Forelimb muscle (tissue), 1 donor: Measurements from ENCODE around the gene CAPN15. TPM values are rescaled to one million over a fixed set of nuclear protein-coding genes. Genes with fewer than 3 reads are reported as not detected.
"Not testable (repeated sequence)": the region's sequence is repeated elsewhere in the genome, so short reads cannot be mapped to it uniquely, and the experiment has no call there.

Experiments used
- DNase-seq: peaks from one replicate; pipeline ENCODE4 v3.0.0-alpha.2; 2013; ENCODE audit warnings: low read depth
- polyA plus RNA-seq: library from polyadenylated mRNA; unstranded; fragments of 120-200 nt; gene quantifications from one replicate; pipeline ENCODE4 v1.2.1, GENCODE V29; 2013; ENCODE audit not compliant: insufficient read length

The CAPN15 gene
- polyA plus RNA-seq, 1 donor: 24.6 TPM

DNA sequence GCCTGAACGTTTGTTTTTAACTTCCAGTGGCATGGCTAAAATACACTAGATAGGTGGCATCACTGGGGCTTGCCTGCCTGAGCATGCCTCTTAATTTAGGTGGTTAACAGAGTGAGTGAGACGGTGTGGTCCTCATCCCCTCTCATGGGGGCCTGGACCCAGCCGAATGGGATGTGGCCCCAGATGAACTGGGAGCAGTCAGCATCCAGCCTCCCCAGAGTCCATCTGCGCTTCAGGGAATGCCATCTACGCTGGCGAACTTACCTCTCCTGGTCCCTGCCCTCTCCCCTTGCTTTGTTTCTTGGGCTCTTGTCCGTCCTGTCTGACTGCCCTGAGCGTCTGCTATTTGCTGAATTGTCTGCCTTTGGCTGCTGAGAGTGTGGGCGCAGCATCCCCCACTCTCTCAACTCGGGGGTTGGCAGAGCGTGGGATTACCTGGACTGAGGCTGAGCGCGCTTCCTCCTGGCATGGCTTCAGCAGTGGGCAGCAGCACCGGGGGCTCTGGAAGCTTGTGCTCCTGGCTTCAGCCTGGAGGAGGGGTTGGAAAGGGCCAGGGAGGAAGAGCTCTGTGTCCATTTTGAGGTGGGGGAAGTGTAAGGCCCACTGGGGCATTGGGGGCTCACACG lies 64.5 kb downstream of the CAPN15 start:
- no peak for DNase-seq

DNA sequence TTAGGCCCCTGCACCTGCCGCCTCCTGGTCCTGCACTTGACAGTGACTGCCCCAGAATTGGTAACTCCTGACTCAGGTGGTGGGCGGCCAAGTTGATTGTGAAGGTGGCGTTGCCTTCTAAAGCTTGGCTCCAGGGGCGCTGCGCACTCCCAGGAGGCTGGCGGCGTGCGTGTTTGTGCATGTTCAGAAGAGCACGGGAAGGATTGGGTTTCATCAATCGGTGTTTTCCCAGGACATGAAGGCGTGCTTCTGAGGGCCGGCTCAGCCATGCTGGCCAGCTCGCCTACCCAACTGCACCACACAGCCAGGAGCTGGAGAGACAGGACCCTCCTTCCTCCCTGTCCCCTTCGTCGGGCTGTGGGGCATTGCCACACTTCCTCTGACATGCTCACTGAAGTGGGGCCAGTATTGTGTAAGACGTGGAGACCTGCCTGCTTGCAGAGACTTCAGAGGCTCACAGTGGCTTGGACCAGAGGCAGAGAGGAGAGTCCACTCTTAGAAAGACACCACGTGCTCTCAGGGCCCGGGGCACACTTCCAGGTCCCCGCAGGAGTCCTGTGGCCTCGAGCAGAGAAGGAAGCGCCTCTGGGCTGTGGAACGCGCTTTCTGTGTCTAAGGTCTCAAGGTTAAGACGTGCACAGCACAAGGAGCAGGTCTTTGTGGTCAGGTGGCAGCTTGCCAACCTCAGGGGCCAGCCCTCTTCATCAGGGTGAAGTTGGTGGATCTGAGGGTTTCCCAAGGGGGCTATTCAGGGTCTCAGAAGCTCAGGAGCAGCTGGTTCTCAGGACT lies 65.2 kb downstream of the CAPN15 start:
- DNase-seq: no peak

DNA sequence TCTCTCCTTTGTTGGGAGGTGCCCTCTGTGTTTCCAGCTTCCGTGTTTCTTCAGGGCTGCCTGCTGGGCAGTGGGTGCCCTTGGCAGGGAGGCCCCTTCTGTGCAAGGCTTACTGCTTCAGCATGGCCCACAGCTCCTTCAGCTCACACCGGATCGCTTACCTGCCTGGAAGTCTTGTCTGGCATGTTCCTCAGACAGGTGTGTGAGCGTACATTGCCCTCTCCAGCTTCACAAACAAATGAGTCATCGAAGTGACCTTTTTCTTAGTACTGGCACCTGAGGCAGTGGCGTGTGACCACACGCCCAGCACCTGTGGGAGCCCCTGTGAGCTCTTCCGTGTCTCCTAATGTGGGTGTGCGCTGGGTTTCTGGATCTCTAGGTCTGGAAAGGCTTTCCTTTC lies 65.9 kb downstream of the CAPN15 start:
- no peak for DNase-seq

DNA sequence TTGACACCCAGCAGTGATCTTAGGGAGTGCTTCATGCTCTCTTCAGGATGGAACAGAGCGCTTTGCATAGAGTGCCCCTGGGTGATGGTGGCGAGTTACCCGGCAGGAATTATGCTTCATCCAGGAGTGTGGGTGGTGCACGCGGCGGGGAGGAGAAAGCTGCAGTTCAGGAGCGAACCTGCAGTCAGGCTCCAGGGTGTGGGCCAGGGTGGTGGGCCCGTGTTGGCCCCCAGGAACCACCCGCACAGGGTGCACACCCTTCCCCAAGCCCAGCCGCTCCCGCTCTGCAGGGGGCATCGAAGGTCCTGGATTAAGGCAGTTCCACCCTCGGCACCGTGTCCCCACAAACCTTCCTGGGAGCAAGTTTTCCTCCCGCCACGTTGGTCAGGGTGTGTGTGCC lies 66.3 kb downstream of the CAPN15 start:
- no peak for DNase-seq

DNA sequence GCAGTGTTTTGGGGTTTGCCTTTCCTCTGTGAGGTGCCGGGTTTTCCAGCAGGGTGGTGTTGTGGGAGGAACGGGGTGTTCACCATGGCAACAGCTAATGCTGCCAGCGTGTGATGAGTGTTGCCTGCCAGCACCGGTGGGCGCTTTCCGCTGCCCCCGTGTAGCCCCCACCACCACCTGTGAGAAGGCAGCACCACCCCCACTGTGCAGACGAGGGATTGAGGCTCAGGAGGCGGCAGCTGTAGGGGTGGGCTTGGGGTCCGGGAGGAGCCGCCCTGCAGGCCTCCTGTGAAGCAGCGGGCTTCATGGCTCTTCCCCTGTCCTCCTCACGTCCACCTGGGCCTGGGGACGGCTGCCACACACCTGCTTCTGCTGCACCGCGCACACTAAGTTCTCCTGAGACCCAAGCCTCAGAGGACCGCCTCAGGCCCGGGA lies 67.6 kb downstream of the CAPN15 start:
- no peak for DNase-seq

DNA sequence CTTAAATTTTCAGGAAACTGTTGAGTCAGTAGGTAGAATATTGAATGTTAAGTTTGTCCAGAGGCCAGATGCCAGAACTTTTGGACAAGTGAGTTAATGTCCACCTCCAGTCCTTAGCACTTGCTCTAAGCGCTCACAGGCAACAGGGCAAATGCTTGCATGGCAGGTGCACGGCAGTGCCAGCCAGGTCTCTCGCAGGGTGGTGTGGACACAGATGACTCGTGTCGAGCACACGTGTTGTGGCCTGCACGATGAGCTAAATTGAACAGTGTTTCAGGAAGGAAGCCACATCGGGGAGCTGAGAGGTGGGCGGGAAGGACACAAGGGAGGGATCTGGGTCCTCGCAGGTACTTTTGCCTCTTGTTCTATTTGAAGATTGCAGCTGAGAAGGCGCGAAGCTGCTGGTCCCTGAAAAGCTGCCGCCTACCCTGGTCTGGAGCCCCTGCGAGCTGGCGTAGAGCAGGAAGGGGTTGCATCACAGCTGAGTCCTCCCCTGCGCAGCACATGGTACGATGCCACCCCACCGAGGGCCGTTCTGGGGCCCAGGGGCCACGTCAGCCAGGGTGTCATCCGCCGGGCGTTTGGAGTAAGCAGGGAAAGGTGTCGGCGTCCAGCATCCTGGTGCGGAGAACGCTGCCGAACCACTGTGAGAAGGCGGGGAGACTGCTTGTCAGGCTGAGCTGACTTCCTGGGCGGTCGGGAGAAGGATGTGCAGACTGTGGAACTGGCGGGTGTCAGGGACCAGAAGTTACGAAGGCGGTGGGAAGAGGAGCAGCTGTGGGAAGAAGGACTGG lies 68.6 kb downstream of the CAPN15 start:
- DNase-seq: no peak

DNA sequence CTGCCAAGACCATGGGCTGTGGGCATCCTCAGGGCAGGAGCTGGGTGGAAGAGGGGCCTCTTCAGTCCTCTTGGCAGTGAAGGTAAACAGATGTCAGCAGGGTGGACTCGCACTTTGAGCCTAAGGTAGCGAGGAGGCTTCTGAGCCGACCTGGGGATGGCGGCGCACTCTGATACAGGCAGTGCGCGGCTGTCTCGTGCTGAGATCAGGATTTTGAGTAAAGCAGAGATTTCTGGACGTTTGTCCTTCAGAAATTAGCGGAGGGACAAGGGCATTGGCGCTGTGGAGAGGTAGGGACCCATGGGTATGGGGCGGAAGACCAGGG lies 69.2 kb downstream of the CAPN15 start:
- DNase-seq: no peak

DNA sequence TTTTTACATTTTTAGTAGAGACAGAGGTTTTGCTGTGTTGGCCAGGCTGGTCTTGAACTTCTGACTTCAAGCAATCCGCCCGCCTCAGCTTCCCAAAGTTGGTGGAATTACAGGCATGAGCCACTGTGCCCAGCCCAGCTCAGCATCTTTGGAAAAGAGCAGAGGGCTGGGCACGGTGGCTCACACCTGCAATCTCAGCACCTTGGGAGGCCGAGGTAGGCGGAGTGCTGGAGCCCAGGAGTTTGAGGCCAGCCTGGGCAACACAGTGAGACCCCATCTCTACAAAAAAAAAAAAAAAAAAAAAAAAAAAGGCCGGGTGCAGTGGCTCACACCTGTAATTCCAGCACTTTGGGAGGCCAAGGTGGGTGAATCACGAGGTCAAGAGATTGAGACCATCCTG lies 70.1 kb downstream of the CAPN15 start:
- not testable (repeated sequence) for DNase-seq

DNA sequence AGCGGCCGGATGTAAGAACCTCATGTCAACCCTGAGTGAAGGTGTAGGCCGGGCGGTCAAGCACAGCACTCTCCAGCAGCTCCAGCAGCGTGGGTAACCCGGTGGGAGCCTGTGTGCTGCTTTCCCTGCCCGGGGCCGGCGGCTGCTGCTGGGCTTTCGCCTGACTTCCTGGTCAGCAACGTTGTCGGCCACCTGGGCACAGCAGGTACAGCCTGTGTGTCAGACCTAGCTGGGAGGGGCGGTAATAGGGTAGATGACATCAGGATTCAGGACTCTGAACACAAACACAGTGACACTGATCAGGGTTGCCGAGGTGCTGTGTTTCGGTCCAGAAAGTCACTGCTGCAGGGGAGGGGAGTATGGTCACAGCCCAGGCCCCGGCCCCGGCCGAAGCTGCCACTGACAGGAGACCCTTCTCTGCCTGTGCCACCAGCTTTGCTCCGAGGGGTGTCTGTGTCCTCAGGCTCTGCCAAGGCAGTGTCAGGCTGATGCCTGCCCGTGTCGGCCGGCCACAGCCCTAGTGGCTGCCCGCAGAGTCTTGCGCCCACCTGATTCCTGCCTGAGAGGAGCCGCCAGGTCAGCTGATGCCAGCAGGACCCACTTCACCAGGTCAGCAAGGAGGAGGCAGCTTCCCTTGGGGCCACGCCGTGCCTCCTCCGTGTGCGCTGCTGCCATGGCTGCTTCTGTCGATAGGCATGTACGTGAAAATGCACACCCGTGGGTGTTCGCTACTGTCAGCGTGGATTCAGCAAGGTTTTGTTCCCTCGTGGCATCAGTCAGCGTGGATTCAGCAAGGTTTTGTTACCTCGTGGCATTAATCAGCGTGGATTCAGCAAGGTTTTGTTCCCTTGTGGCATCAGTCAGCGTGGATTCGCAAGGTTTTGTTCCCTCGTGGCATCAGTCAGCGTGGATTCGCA lies 71.6 kb downstream of the CAPN15 start:
- DNase-seq: no peak

DNA sequence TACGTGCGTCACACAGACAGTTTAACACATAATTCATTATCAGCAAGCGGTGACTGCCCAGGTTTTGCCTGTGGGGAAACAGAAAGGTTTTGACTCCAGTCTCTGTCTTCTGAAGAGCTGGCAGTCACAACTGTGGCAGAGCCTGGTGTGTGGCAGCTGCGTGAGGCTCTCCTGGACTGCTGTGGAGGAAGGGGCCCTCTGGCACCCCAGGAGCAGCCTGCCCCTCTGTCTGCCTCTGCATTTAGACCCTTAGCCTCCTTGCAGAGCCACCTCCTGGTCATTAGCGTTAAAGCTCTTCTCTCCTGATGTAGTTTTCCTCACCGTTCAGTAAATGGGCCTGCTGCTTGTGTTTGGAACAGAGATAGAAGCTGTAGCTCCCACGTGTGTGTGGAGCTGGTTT lies 73.3 kb downstream of the CAPN15 start:
- DNase-seq: no peak

DNA sequence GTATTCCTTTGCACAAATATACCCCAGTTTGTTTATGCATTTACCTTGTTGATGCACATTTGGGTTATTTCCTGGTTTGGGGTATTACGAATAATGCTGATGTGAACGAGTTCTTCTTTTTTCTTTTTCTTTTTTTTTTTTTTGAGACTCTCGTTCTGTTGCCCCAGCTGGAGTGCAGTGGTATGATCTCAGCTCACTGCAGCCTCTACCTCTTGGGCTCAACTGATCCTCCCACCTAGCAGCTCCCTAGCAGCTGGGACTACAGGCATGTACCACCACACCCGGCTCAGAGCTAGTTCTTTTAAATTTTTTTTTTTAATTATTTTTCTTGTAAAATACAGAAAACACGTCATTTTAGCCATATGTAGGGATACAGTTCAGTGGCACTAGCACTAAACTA lies 76.4 kb downstream of the CAPN15 start:
- no peak for DNase-seq

Other genes starting within 250 kb of the CAPN15 start
- 0.82 TPM for gene ARHGDIG, start 247.1 kb upstream of the CAPN15 start, polyA plus RNA-seq
- gene PDIA2, start 244.5 kb upstream of the CAPN15 start, polyA plus RNA-seq: 0.68 TPM
- gene AXIN1, start 175.0 kb upstream of the CAPN15 start, polyA plus RNA-seq: 11.3 TPM
- 44.6 TPM for gene MRPL28, start 157.2 kb upstream of the CAPN15 start, polyA plus RNA-seq
- gene PGAP6, start 145.7 kb upstream of the CAPN15 start, polyA plus RNA-seq: 28.5 TPM
- gene NME4, start 130.5 kb upstream of the CAPN15 start, polyA plus RNA-seq: 66.4 TPM
- gene DECR2, start 125.8 kb upstream of the CAPN15 start, polyA plus RNA-seq: 14.4 TPM
- 30.4 TPM for gene RAB11FIP3, start 102.1 kb upstream of the CAPN15 start, polyA plus RNA-seq
- 0.14 TPM for gene PRR35, start 32.7 kb downstream of the CAPN15 start, polyA plus RNA-seq
- gene NHLRC4, start 39.3 kb downstream of the CAPN15 start, polyA plus RNA-seq: 0.99 TPM
- 16.1 TPM for gene PIGQ, start 42.3 kb downstream of the CAPN15 start, polyA plus RNA-seq
- gene RAB40C, start 62.4 kb downstream of the CAPN15 start, polyA plus RNA-seq: 12.6 TPM
- 0.76 TPM for gene WFIKKN1, start 103.3 kb downstream of the CAPN15 start, polyA plus RNA-seq
- gene METTL26, start 108.6 kb downstream of the CAPN15 start, polyA plus RNA-seq: 36.6 TPM
- 14.5 TPM for gene MCRIP2, start 114.1 kb downstream of the CAPN15 start, polyA plus RNA-seq
- 17.9 TPM for gene WDR90, start 121.7 kb downstream of the CAPN15 start, polyA plus RNA-seq
- 58.3 TPM for gene RHOT2, start 140.4 kb downstream of the CAPN15 start, polyA plus RNA-seq
- 1.8 TPM for gene RHBDL1, start 148.0 kb downstream of the CAPN15 start, polyA plus RNA-seq
- gene STUB1, start 152.7 kb downstream of the CAPN15 start, polyA plus RNA-seq: 88.0 TPM
- 35.1 TPM for gene JMJD8, start 156.6 kb downstream of the CAPN15 start, polyA plus RNA-seq
- 7.1 TPM for gene WDR24, start 162.7 kb downstream of the CAPN15 start, polyA plus RNA-seq
- 0.34 TPM for gene FBXL16, start 178.1 kb downstream of the CAPN15 start, polyA plus RNA-seq
- gene METRN, start 187.4 kb downstream of the CAPN15 start, polyA plus RNA-seq: 26.1 TPM
- 15.4 TPM for gene ANTKMT, start 193.4 kb downstream of the CAPN15 start, polyA plus RNA-seq
- gene CCDC78, start 198.7 kb downstream of the CAPN15 start, polyA plus RNA-seq: 1.5 TPM
- gene HAGHL, start 199.4 kb downstream of the CAPN15 start, polyA plus RNA-seq: 3.2 TPM
- 18.0 TPM for gene CIAO3, start 213.3 kb downstream of the CAPN15 start, polyA plus RNA-seq
- 0.34 TPM for gene MSLN, start 233.0 kb downstream of the CAPN15 start, polyA plus RNA-seq